Right kidney (tissue), 1 donor: Measurements from ENCODE around the gene PLEKHA8.
"Not testable (repeated sequence)": the region's sequence is repeated elsewhere in the genome, so short reads cannot be mapped to it uniquely, and the experiment has no call there.

ENCODE experiments used
- DNase-seq: peaks from one replicate; pipeline ENCODE4 v3.0.0-alpha.2; 2016

Gene PLEKHA8

DNA sequence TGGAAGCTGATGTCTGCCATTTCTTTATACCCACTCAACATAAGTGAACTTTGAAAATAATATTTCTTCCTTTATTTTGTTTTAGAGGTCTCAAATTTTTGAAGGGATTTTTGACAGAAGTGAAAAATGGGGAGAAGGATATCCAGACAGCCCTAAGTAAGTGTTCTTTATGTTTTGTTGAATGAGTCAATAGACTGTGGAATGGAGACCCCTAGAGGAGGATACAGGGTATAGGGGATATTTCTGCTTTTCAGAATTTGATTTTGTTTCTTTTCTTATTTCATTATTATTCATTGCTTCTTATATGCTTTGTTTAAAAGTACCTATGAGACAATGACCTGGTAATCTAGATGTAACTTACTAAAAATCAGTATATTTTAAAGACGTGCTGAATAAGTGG, 34.4 kb downstream of the PLEKHA8 start:
- peak; percentile 8 for DNase-seq

DNA sequence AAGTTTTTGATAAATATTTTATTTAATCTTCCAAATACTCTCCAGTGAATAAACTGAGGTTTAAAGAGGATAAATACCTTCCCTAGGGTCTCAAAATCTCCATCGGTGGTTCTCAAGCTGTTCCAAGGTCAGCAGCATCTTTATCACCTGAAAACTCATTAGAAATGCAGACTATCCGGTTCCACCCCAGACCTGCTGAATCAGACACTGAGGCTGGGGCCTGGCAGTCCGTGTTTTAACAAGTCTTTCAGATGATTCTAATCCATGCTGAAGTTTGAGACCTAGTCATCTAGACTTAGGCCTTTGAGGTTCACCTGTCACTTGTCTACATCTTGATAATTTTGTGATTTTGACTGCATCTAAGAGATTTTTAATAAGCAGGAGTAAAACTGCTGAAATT, 37.5 kb downstream of the PLEKHA8 start:
- no peak for DNase-seq

- DNase-seq: no peak
These were observed 38.5 kb downstream of the PLEKHA8 start for GRCh38 chr7:30066687-30067086.

- no peak for DNase-seq
These were observed 39.9 kb downstream of the PLEKHA8 start for GRCh38 chr7:30068117-30068516.

DNA sequence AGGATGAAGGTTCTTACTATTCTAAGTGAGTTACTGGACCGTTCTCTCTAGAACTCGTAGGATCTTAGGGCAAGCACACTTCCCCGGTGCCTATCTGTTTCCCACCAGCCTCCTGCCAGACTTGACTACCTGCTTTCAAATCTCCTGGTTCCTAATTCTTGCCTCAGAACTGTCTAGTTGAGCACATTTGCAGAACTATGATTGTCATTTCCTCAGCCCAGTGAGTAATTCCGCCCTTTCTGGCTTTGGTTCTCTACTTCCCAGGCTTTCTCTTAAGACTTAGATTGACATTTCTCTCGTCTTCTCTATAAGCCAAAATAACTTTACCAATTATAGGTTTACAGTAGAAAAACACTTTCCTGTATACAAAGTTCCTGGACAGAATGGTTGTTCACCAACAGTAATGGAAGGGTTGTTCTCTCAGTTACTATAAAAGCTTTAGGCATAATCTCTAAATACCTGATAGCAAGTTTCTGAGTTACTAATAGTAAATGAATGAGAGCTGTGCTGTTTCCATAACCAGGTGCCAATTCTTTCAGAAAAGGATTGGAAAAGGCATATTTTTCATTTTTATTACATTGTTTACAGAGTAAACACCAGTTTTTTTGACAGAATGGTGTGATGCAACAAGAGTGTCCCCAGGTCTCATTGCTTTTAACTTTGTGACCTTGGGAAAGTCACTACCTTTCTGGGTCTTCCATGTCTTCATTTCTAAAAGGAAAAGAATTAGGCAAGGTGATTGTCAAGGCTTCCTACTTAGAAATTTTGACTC, 41.1 kb downstream of the PLEKHA8 start:
- DNase-seq: no peak

- no peak for DNase-seq
These were observed 41.8 kb downstream of the PLEKHA8 start for GRCh38 chr7:30070052-30070451.

- no peak for DNase-seq
These were observed 44.5 kb downstream of the PLEKHA8 start for GRCh38 chr7:30072735-30073134.

GRCh38 chr7:30074422-30075030, 46.3 kb downstream of the PLEKHA8 start:
- DNase-seq: no peak

GRCh38 chr7:30076411-30076810, 48.2 kb downstream of the PLEKHA8 start:
- DNase-seq: no peak

GRCh38 chr7:30078280-30078679, 50.1 kb downstream of the PLEKHA8 start:
- no peak for DNase-seq

DNA sequence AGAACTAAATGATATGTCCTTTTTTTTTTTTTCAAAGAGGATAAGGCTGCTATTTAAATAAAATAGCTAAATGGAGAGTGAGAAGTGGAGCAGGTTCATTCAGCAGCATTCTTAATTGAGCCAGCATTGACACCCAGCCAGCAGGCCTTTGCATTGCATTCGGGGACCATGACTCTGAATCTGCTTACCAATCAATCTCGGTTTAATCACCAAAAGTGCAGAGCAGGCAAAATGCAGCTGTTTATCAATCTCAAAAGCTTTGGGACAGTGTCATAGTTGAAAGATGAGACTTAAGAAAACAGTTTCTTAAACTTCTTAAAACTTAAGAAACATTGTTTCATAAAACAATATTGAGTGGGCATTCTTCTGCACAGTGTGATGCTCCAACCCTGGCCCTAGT, 51.7 kb downstream of the PLEKHA8 start:
- DNase-seq: no peak

DNA sequence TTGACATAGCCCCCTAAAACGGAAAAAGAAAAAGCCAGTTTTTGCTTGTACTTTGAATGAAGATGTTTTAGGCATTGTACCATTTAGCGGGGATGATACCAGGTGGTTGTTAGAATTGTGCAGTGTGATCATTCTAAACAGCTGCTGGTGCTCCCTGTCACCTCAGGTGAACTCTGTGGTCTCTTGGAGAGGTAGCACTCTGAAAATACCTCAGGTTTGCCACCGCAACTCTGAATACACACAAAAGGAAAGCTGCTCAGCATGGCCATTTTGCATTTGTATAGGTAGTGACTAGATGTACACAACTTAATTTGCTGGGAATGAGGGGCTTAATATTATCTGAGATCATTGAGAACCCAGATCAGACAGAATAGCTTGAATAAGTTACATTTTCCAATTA, 52.6 kb downstream of the PLEKHA8 start:
- DNase-seq: no peak

- DNase-seq: no peak
These were observed 54.5 kb downstream of the PLEKHA8 start for GRCh38 chr7:30082686-30083085.

DNA sequence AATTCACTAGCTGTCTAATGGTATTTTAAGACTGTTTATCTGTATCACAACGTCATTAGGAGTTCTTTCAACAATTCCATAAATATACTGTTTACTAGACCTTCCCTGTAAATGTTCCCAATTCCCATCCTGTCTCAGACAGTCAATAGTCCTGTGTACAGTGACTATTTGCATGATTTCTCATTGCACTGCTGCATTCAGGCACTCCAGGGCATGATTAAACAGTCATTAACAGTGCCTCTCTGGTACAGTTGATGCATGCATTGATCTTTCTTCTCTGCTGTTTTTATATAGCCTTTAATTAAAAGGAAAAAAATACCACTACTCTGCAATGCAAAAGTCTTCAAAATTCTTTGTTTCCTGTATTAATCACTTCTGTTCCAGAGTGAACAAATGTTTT, 55.1 kb downstream of the PLEKHA8 start:
- DNase-seq: no peak

DNA sequence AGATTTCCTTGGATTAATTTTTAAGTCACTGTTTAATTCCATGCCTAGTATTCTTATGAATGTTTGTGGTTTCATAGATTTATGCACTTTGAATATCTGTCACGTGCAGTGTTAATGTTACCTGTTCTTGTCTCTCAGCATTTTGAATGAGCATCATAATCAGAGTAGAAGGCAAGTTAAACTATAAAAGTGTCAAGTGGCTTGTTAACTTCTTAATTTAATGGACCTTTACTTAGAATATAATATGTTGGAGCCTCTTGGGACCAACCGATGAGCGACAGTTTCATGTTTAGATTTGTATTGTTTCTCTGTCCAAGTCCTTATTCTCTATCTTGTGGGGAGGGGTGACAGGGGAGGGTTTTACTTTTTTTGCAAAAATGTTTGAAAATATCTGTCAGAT, 56.0 kb downstream of the PLEKHA8 start:
- no peak for DNase-seq

DNA sequence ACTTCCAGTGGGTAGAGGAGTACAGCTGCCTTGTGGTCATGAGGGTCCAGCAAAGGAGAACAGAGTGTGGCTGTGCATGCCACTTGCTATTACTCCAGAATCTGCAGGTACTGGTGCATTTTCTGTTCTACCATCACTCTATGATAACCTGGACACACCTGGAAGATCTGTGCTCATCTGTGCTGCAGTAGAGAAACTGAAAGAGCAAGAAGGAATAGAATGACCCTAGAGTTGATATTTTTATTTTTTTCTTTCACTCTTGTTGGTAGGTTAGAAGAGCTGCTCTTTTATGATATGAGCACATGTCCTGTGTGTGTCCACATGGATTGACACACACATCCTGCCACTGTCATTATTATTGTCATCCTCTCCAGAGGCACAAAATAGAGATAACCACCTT, 58.3 kb downstream of the PLEKHA8 start:
- no peak for DNase-seq

GRCh38 chr7:30087371-30087770, 59.2 kb downstream of the PLEKHA8 start:
- DNase-seq: no peak

DNA sequence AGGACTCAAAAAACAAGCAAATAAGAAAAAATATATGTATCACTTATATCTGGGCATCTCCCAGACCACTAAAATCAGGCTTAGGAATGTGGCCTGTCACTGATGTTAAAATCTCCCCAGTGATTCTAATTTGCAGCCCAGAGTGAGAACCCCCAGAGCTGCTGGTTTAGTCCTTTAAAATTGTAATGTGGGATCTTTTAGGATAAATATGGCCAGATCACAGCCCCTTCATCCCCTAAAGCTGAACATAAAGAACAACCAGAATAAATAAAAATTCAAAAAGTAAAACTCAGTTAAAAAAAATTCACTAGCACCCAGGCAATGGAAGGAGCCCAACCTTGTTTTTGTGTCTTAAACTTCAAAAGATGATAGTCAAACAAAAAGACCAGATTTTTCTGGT, 60.1 kb downstream of the PLEKHA8 start:
- DNase-seq: no peak

GRCh38 chr7:30090111-30090510, 61.9 kb downstream of the PLEKHA8 start:
- no peak for DNase-seq

- DNase-seq: no peak
These were observed 63.3 kb downstream of the PLEKHA8 start for GRCh38 chr7:30091491-30091912.

DNA sequence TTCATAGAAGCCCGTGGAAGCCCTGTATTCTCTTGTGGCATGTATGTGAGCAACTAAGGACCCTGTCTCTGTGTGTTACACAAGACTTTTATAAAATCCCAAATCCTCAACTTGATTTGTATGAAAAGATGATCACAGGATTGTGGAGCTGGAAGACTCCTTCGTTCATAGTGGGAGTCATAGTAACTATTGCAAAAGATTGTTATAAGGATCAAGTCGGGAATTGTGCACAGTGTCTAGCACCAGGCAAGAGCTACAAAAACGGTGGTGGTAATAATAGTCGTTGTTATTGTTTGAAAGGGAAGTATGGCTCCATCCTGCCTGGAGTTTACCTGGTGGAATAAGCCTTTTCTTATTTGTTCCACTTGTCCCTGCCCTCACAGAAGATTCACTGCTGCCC, 63.8 kb downstream of the PLEKHA8 start:
- no peak for DNase-seq

- DNase-seq: no peak
These were observed 65.3 kb downstream of the PLEKHA8 start for GRCh38 chr7:30093420-30093952.

DNA sequence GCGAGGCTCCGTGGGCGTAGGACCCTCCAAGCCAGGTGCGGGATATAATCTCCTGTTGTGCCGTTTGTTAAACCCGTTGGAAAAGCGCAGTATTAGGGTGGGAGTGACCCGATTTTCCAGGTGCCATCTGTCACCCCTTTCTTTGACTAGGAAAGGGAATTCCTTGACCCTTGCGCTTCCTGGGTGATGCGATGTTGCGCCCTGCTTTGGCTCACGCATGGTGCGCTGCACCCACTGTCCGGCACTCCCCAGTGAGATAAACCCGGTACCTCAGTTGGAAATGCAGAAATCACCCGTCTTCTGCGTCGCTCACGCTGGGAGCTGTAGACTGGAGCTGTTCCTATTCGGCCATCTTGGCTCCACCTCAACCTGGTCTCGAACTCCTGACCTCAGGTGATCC, 70.4 kb downstream of the PLEKHA8 start:
- DNase-seq: not testable (repeated sequence)

- no peak for DNase-seq
These were observed 74.1 kb downstream of the PLEKHA8 start for GRCh38 chr7:30102281-30102680.
